Right lobe of liver (tissue), 6 donors: ENCODE results near the gene SMIM35. TPM values are rescaled to one million over a fixed set of nuclear protein-coding genes. Genes with fewer than 3 reads are reported as not detected.

Experiments
- ATAC-seq, 4 donors: fragments of 200-7000 bp; cut with Tn5 transposase; one replicate each; pipeline ENCODE4 v1.9.1; 2020; ENCODE audit warnings: mild to moderate bottlenecking in 4 of 4, moderate library complexity in 4 of 4
- DNase-seq, 3 donors: peaks; one replicate each; pipeline ENCODE4 v3.0.0-alpha.2; 2020
- H3K27ac ChIP-seq, 3 donors: fragments of 200-600 bp; one replicate each; pipeline ENCODE4 v1.8.0; 2022
- H3K27me3 ChIP-seq, 2 donors: fragments of 200-600 bp; one replicate each; pipeline ENCODE4 v1.8.0; 2022
- H3K36me3 ChIP-seq, 4 donors: fragments of 200-600 bp; sonication (generic) in 1 of 4; one replicate each; pipeline versions ENCODE4 v1.5.1 to v1.8.0; 2017 to 2022; ENCODE audit warnings: control low read depth in 1 of 4
- H3K4me1 ChIP-seq, 4 donors: fragments of 200-600 bp; sonication (generic) in 1 of 4; one replicate each; pipeline versions ENCODE4 v1.5.1 to v1.8.0; 2017 to 2022; ENCODE audit warnings: control low read depth in 1 of 4
- H3K4me3 ChIP-seq, 3 donors: fragments of 200-600 bp; one replicate each; pipeline ENCODE4 v1.8.0; 2022
- H3K9me3 ChIP-seq, 4 donors: fragments of 200-600 bp; sonication (generic) in 1 of 4; one replicate each; pipeline versions ENCODE4 v1.5.1 to v1.8.0; 2017 to 2022; ENCODE audit warnings: control low read depth in 1 of 4
- CTCF ChIP-seq, 4 donors: fragments of 200-600 bp in 3 of 4; fragments of 450-650 bp in 1 of 4; IDR thresholded peaks; one replicate each; pipeline versions ENCODE4 v1.5.1 to v1.8.0; 2016 to 2022; ENCODE audit warnings: antibody characterized with exemption in 4 of 4, mild to moderate bottlenecking in 2 of 4
- POLR2A ChIP-seq: fragments of 450-650 bp; IDR thresholded peaks from one replicate; pipeline ENCODE4 v1.6.1; 2017; ENCODE audit warnings: antibody characterized with exemption, mild to moderate bottlenecking
- WGBS: methylation state at CpG from one replicate; pipeline ENCODE4 v1.1.6; 2018; ENCODE audit warnings: low coverage, low lambda C conversion rate; ENCODE audit not compliant: insufficient coverage; ENCODE audit errors: missing lambda C conversion rate; 5-methylcytosine and 5-hydroxymethylcytosine counted together
- intact Hi-C, 2 donors: fragments of 100-400 bp; cut with DNase I; formaldehyde crosslinking; loops; one replicate each; pipeline versions ENCODE4 v1.11.2 to v1.14.1; 2022
- total RNA-seq, 6 experiments: library from RNA; depleted of rRNA in 2 of 6; stranded (reverse); fragments of >200 nt in 2 of 6; fragmentation: NEBNext Ultra II Directional in 3 of 6; extraction: Animal tissue kit (Norgen Biotek cat#: 25700) in 3 of 6; gene quantifications; one replicate each; pipeline versions ENCODE4 v1.1.0 to v1.2.4, GENCODE V29; 2016 to 2023
- donor health status: DM: no; HTN: yes; CAD: no.
- donor health status: DM: no; HTN: no; CAD: no.
- donor health status: DM: no; HTN: no; CAD: no.
- donor health status: DM: no; HTN: yes; CAD: no.
- donor health status: DM: no; HTN: yes; CAD: no.

The SMIM35 gene
- total RNA-seq, 6 experiments from 2014 or later = not detected

DNA sequence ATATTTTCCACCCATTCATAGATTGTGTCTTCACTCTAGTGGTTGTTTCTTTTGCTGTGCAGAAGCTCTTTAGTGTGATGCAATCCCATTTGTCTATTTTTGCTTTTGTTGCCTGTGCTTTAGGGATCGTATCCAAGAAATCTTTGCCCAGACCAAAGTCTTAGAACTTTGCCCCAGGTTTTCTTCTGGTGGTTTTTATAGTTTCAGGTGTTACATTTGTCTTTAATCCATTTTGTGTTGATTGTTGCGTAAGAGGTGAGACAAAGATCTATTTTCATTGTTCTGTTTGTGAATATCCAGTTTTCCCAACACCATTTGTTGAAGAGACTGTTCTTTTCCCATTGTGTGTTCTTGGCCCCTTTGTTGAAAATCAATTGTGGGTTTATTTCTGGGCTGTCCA, 94.1 kb downstream of the SMIM35 start:
- Histone ChIP-seq H3K36me3 (peaks cover 0 to 5% (median 0%) of the 10 kb centered on the region in 4 donors), H3K4me1 (peaks cover 0 to 12% (median 0%) of the 10 kb centered on the region in 4 donors), H3K27ac (no peak overlapping the region), H3K27me3 (no peaks in the 10 kb centered on the region), H3K9me3 (no peaks in the 10 kb centered on the region), H3K4me3 (no peak overlapping the region)
- ATAC-seq (peak in 1 of 4 donors; percentile 10), DNase-seq (no peak)
- intact Hi-C loops = no loop called here
- TF ChIP-seq POLR2A (no peak), CTCF (IDR thresholded peaks at IDR 0.05) (no peak)
- 44% methylated on average over 2 of the region's 2 CpGs for WGBS

DNA sequence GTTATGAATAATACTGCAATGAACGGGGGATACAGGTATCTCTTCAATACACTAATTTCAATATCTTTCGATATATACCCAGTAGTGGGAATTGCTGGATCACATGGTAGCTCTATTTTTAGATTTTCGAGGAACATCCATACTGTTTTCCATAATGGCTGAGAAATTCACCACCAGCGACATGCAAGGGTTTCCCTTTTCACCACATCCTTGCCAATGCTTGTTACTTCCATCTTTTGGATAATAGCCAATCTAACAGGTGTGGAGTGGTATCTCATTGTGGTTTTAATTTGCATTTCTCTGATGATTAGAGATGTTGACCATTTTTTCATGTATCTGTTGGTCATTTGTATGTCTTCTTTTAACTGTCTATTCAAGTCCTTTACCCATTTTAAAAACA, 94.6 kb downstream of the SMIM35 start:
- WGBS = 58% methylated on average over 4 of the region's 4 CpGs
- ATAC-seq = no peak
- no peak for DNase-seq
- Histone ChIP-seq H3K4me3 (peak overlapping the region in 1 of 3 donors; percentile 19), H3K27ac (no peak overlapping the region), H3K9me3 (no peaks in the 10 kb centered on the region), H3K36me3 (peaks cover 0 to 5% (median 0%) of the 10 kb centered on the region in 4 donors), H3K27me3 (no peaks in the 10 kb centered on the region), H3K4me1 (peaks cover 0 to 12% (median 0%) of the 10 kb centered on the region in 4 donors)
- TF ChIP-seq CTCF (IDR thresholded peaks at IDR 0.05) (no peak), POLR2A (no peak)
- intact Hi-C loops = no loop called here

- no peaks in the 10 kb centered on the region for H3K9me3 ChIP-seq
- peaks cover 0 to 22% (median 0%) of the 10 kb centered on the region in 4 donors for H3K4me1 ChIP-seq
- TF ChIP-seq POLR2A (peak; percentile 14), CTCF (IDR thresholded peaks at IDR 0.05) (no peak)
- intact Hi-C loops = no loop called here
- 63% methylated on average over 1 of the region's 13 CpGs for WGBS
- DNase-seq (no peak), ATAC-seq (peak; percentile 15 to 36 (median 24))
- H3K27me3 ChIP-seq = no peaks in the 10 kb centered on the region
- H3K27ac ChIP-seq = peak overlapping the region in 2 of 3 donors; percentile 11 to 69
- H3K4me3 ChIP-seq = peak overlapping the region in 2 of 3 donors; percentile 3 to 59
- H3K36me3 ChIP-seq = no peaks in the 10 kb centered on the region
Measured at GRCh38 chr11:117989351-117990102, 97.2 kb downstream of the SMIM35 start.

DNA sequence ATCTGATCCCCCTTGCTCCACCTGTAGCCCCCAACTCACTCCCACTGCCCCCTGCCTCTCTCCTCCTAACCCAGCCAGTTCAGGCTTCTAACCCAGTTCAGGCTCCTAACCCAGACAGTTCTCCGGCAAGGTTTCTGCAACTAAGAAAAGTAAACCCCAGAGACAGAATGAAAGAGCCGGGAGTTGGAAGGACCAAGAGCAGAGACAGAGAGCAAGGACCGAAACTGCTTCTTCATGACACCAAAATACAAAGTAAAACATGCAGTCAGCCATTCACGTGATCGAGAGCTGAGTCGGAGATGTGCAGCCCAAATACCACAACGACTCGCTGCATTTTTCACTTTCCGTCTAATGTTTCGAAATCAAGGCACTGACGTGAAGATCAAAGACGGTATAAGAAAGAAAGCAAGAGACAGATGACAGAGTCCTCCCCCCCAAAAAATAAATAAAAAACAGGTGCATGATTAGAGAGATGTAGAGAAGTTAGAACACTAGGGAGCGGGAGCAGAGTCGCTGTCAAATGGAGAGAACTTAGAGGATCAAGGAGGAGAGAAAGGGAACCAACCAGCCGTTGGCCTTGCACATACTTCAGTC, 99.7 kb downstream of the SMIM35 start:
- Histone ChIP-seq H3K27ac (peak overlapping the region; percentile 36 to 75 (median 70)), H3K9me3 (no peaks in the 10 kb centered on the region), H3K4me1 (peaks cover 0 to 13% (median 0%) of the 10 kb centered on the region in 4 donors), H3K27me3 (no peaks in the 10 kb centered on the region), H3K36me3 (no peaks in the 10 kb centered on the region), H3K4me3 (peak overlapping the region; percentile 38 to 59 (median 49))
- TF ChIP-seq CTCF (IDR thresholded peaks at IDR 0.05) (no peak), POLR2A (no peak)
- ATAC-seq (no peak), DNase-seq (no peak)
- WGBS = 39% methylated on average over 15 of the region's 15 CpGs
- intact Hi-C loops = no loop called here
